A549 (cell line): ENCODE measurements around the gene HLA-G. TPM values are rescaled to one million over a fixed set of nuclear protein-coding genes. Genes with fewer than 3 reads are reported as not detected.
A peak's percentile ranks its signal among the peaks of the same experiment; 100 is the strongest.

ENCODE experiments used
- ATAC-seq, 2 experiments: fragments of 200-7000 bp in 1 of 2; fragments of >200 bp in 1 of 2; cut with Nextera tagmentation in 1 of 2; cut with Tn5 transposase in 1 of 2; 3 replicates each; pipeline versions ENCODE4 v1.8.0 to v1.9.1; 2018 to 2020; ENCODE audit warnings: mild to moderate bottlenecking in 1 of 2, moderate library complexity in 1 of 2
- CTCF ChIA-PET: fragments of 300-600 bp; sonication (Branson Sonifier 250); formaldehyde crosslinking; extraction: SDS; loops from one replicate; lab custom pipeline; 2021; ENCODE audit warnings: antibody characterized with exemption, inconsistent platforms; lab: Yijun Ruan, JAX
- POLR2A ChIA-PET: fragments of 350-600 bp; formaldehyde crosslinking; extraction: SDS; loops from one replicate; lab custom pipeline; 2021; ENCODE audit warnings: antibody characterized with exemption, inconsistent platforms; lab: Yijun Ruan, JAX
- DNase-seq, 2 experiments: peaks; one replicate each; pipeline versions ENCODE4 v3.0.0 to v3.0.0-alpha.2; 2011 to 2016; ENCODE audit warnings: low read depth in 1 of 2, low spot score in 1 of 2
- FAIRE-seq: peaks from 2 replicates; lab custom pipeline; 2011; peaks lifted over from hg19 to GRCh38; lab: Jason Lieb, UNC
- H3K27ac ChIP-seq, 2 experiments: fragments of >200 bp; sonication (Bioruptor Twin); formaldehyde crosslinking; 3 replicates each; pipeline ENCODE4 v1.5.1; 2016 to 2017
- H3K4me1 ChIP-seq: fragments of >200 bp; sonication (Bioruptor Twin); formaldehyde crosslinking; 3 replicates; pipeline ENCODE4 v1.6.1; 2016
- H3K4me2 ChIP-seq: fragments of >200 bp; sonication (Bioruptor Twin); formaldehyde crosslinking; 3 replicates; pipeline ENCODE4 v1.6.1; 2016
- H3K4me3 ChIP-seq: fragments of >200 bp; sonication (Bioruptor Twin); formaldehyde crosslinking; 3 replicates; pipeline ENCODE4 v1.5.1; 2016
- H3K9me3 ChIP-seq: fragments of >200 bp; sonication (Bioruptor Twin); formaldehyde crosslinking; 3 replicates; pipeline ENCODE4 v1.6.1; 2016
- BHLHE40 ChIP-seq: IDR thresholded peaks from 2 replicates; pipeline ENCODE4 v1.6.1; 2012; ENCODE audit warnings: low read depth, low read length, inconsistent platforms
- KDM5A ChIP-seq: fragments of 200-600 bp; sonication (generic); IDR thresholded peaks from 2 replicates; pipeline ENCODE4 v1.6.1; 2016; ENCODE audit warnings: antibody characterized with exemption, mild to moderate bottlenecking
- MAFK ChIP-seq: fragments of 450-650 bp; IDR thresholded peaks from 2 replicates; pipeline ENCODE4 v1.6.1; 2014; ENCODE audit not compliant: partially characterized antibody
- PBX3 ChIP-seq: IDR thresholded peaks from 2 replicates; pipeline ENCODE4 v1.6.1; 2012
- PHF8 ChIP-seq: fragments of 200-600 bp; sonication (generic); IDR thresholded peaks from 2 replicates; pipeline ENCODE4 v1.6.1; 2016; ENCODE audit warnings: low read depth, mild to moderate bottlenecking, antibody characterized with exemption, moderate library complexity, borderline replicate concordance
- POLR2A ChIP-seq: IDR thresholded peaks from 2 replicates; pipeline ENCODE4 v1.6.1; 2012; ENCODE audit warnings: mild to moderate bottlenecking, low read length
- RAD21 ChIP-seq, 2 experiments: fragments of >200 bp in 1 of 2; sonication (Bioruptor Twin) in 1 of 2; formaldehyde crosslinking in 1 of 2; IDR thresholded peaks in 1 of 2; conservative IDR thresholded peaks in 1 of 2; 2 replicates in 1 of 2; 3 replicates in 1 of 2; pipeline ENCODE4 v1.6.1; 2012 to 2018; ENCODE audit warnings: inconsistent platforms in 1 of 2
- RFX5 ChIP-seq: fragments of 450-650 bp; IDR thresholded peaks from 2 replicates; pipeline ENCODE4 v1.7.1; 2014; ENCODE audit warnings: antibody characterized with exemption, mild to moderate bottlenecking, moderate library complexity
- SMC3 ChIP-seq: fragments of >200 bp; sonication (Bioruptor Twin); formaldehyde crosslinking; IDR thresholded peaks from 3 replicates; pipeline ENCODE4 v1.6.1; 2018; ENCODE audit warnings: inconsistent platforms
- WGBS: methylation state at CpG from one replicate; pipeline ENCODE4 v1.1.6; 2017; ENCODE audit errors: missing lambda C conversion rate; 5-methylcytosine and 5-hydroxymethylcytosine counted together
- polyA plus RNA-seq, 4 experiments: library from polyadenylated mRNA; depleted of rRNA in 3 of 4; stranded (reverse); fragments of >200 nt; fragmentation: RNase III in 1 of 4; extraction: RNeasy Plus Mini Kit Qiagen cat#74134 plus additional on column Dnase treatment in 1 of 4; gene quantifications; 2 replicates in 3 of 4; 3 replicates in 1 of 4; pipeline ENCODE4 v1.2.3, GENCODE V29; 2011 to 2017
- TF ChIP-seq, protein P1 (sequence below): fragments of >200 bp; sonication (Bioruptor Twin); formaldehyde crosslinking; IDR thresholded peaks from 3 replicates; pipeline ENCODE4 v1.6.1; 2016
- TF ChIP-seq, protein P2 (sequence below): fragments of 150-350 bp; IDR thresholded peaks from 2 replicates; pipeline ENCODE4 v1.6.1; 2014; ENCODE audit warnings: low read depth, mild to moderate bottlenecking, low read length
- TF ChIP-seq, protein P3 (sequence below): IDR thresholded peaks from 2 replicates; pipeline ENCODE4 v1.6.1; 2012; ENCODE audit warnings: low read depth, borderline replicate concordance
- TF ChIP-seq, protein P4 (sequence below): fragments of >200 bp; sonication (Bioruptor Twin); formaldehyde crosslinking; IDR thresholded peaks from 3 replicates; pipeline ENCODE4 v1.5.1; 2016

HLA-G gene
- polyA plus RNA-seq, 2 of the 4 experiments (the other 2 are of a cell fraction), result 0.06 TPM; not detected in 1

GRCh38 chr6:29834564-29835436 lies 7.2 kb downstream of the HLA-G start:
- 20% methylated on average over 14 of the region's 16 CpGs for WGBS
- FAIRE-seq, result no peak

DNA sequence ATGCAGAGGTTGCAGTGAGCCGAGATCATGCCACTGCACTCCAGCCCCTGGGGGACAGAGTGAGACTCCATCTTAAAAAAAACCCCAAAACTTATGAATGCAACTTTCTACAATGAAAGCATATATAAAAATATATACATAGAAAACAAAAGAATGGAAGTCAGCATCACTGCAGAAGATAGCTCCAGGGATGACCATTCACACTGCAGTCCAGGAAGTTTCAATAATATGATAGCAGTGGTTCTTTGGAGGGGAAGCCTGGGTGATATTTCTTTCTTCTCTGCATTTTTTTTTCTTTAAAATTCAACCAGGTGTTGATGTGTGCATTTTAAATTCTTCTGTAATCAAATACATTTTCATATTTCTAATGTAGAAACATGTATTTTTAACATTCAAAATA lies 12.3 kb downstream of the HLA-G start:
- peaks cover under 1% of the 10 kb centered on the region; the same call in 1 of the 3 replicates for H3K4me1 ChIP-seq
- FAIRE-seq (no peak), DNase-seq (no peak), ATAC-seq (no peak)
- ChIA-PET POLR2A (no interaction called here), CTCF (interaction anchor here (0.7 kb wide), 1 partner anchor 8 kb away, joined by 3 read pairs; no protein-coding TSS in a partner anchor)
- H3K4me3 ChIP-seq, result no peak overlapping the region
- H3K27ac ChIP-seq, result no peak overlapping the region
- H3K9me3 ChIP-seq, result no peaks in the 10 kb centered on the region
- WGBS, result 10% methylated on average over 1 of the region's 1 CpG
- TF ChIP-seq RAD21 (conservative IDR thresholded peaks at IDR 0.05 in 1 of 2, IDR thresholded peaks at IDR 0.05 in 1 of 2) (no peak), RFX5 (no peak), PBX3 (no peak), POLR2A (no peak), SMC3 (no peak), PHF8 (no peak)
- TF ChIP-seq, protein P1, sequence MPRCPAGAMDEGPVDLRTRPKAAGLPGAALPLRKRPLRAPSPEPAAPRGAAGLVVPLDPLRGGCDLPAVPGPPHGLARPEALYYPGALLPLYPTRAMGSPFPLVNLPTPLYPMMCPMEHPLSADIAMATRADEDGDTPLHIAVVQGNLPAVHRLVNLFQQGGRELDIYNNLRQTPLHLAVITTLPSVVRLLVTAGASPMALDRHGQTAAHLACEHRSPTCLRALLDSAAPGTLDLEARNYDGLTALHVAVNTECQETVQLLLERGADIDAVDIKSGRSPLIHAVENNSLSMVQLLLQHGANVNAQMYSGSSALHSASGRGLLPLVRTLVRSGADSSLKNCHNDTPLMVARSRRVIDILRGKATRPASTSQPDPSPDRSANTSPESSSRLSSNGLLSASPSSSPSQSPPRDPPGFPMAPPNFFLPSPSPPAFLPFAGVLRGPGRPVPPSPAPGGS, result no peak
- TF ChIP-seq, protein P2, sequence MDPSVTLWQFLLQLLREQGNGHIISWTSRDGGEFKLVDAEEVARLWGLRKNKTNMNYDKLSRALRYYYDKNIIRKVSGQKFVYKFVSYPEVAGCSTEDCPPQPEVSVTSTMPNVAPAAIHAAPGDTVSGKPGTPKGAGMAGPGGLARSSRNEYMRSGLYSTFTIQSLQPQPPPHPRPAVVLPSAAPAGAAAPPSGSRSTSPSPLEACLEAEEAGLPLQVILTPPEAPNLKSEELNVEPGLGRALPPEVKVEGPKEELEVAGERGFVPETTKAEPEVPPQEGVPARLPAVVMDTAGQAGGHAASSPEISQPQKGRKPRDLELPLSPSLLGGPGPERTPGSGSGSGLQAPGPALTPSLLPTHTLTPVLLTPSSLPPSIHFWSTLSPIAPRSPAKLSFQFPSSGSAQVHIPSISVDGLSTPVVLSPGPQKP, result no peak
- TF ChIP-seq, protein P3, sequence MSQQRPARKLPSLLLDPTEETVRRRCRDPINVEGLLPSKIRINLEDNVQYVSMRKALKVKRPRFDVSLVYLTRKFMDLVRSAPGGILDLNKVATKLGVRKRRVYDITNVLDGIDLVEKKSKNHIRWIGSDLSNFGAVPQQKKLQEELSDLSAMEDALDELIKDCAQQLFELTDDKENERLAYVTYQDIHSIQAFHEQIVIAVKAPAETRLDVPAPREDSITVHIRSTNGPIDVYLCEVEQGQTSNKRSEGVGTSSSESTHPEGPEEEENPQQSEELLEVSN, result no peak
- no peak overlapping the region for H3K4me2 ChIP-seq

More at GRCh38 chr6:29834564-29835436, 7.2 kb downstream of the HLA-G start:
- CTCF ChIA-PET, result interaction anchor here (0.6 to 3.7 kb wide), 23 partner anchors 11 to 1059 kb away, joined by 3 to 25 read pairs (median 4); no protein-coding TSS in a partner anchor
- DNase-seq (no peak), ATAC-seq (peak; percentile 61 to 77; a peak in 3 of 6 replicates)
- Histone ChIP-seq H3K4me1 (no peaks in the 10 kb centered on the region), H3K9me3 (no peaks in the 10 kb centered on the region), H3K27ac (no peak overlapping the region), H3K4me3 (no peak overlapping the region), H3K4me2 (0 out of 3 replicates have a peak overlapping the region, but pooled peaks have one; percentile 24)
- TF ChIP-seq RAD21 (conservative IDR thresholded peaks at IDR 0.05 in 1 of 2, IDR thresholded peaks at IDR 0.05 in 1 of 2), result peak; percentile 76 to 85
- TF ChIP-seq, protein P4, sequence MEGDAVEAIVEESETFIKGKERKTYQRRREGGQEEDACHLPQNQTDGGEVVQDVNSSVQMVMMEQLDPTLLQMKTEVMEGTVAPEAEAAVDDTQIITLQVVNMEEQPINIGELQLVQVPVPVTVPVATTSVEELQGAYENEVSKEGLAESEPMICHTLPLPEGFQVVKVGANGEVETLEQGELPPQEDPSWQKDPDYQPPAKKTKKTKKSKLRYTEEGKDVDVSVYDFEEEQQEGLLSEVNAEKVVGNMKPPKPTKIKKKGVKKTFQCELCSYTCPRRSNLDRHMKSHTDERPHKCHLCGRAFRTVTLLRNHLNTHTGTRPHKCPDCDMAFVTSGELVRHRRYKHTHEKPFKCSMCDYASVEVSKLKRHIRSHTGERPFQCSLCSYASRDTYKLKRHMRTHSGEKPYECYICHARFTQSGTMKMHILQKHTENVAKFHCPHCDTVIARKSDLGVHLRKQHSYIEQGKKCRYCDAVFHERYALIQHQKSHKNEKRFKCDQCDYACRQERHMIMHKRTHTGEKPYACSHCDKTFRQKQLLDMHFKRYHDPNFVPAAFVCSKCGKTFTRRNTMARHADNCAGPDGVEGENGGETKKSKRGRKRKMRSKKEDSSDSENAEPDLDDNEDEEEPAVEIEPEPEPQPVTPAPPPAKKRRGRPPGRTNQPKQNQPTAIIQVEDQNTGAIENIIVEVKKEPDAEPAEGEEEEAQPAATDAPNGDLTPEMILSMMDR, result peak; percentile 72
- TF ChIP-seq SMC3, result peak; percentile 92
- no peak for TF ChIP-seq KDM5A
- TF ChIP-seq, all 56 proteins: peak for 3
- POLR2A ChIA-PET, result no interaction called here

DNA sequence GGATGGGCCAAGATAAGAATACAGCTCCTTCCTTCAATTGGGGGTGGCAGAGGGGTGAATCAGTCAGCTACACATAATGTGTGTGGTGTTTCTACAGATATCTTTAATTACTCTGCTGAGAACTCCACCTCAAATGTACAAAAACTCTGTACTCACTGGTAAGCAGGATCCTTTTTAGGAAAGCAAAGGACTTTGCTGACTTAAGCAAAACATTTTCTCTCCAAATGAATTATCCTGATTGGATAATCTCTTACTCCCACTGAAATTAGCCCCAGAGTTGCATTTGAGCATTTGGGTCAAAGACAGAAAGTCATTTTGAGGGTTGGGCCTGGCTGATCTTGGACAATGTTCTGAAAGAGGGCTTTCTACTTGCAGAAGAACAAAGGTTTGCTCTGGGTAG lies 13.4 kb downstream of the HLA-G start:
- H3K4me3 ChIP-seq, result no peak overlapping the region
- DNase-seq (no peak), ATAC-seq (no peak), FAIRE-seq (no peak)
- H3K4me1 ChIP-seq, result peaks cover 7% of the 10 kb centered on the region; the same call in 1 of the 3 replicates
- CTCF ChIA-PET, result interaction anchor here (0.9 kb wide), 1 partner anchor 19 kb away, joined by 3 read pairs; no protein-coding TSS in a partner anchor
- TF ChIP-seq MAFK (peak; percentile 43), BHLHE40 (no peak)
- POLR2A ChIA-PET, result no interaction called here
- H3K27ac ChIP-seq, result no peak overlapping the region
- H3K4me2 ChIP-seq, result no peak overlapping the region
- H3K9me3 ChIP-seq, result no peaks in the 10 kb centered on the region
